IMR-90 (cell line): ENCODE results near the gene ZNF488. TPM values are rescaled to one million over a fixed set of nuclear protein-coding genes. Genes with fewer than 3 reads are reported as not detected.

ENCODE experiments used
- ATAC-seq: fragments of 200-7000 bp; cut with Tn5 transposase; 2 replicates; pipeline ENCODE4 v1.9.1; 2020; ENCODE audit warnings: low read depth, mild to moderate bottlenecking, moderate library complexity
- BruUV-seq: library from RNA; stranded (reverse); fragments of 400-500 nt; replicated peaks from 2 replicates; lab custom pipeline; 2021; lab: Mats Ljungman, UMichigan
- CTCF ChIA-PET: fragments of 300-600 bp; formaldehyde crosslinking; extraction: SDS; loops from one replicate; lab custom pipeline; 2021; ENCODE audit warnings: antibody characterized with exemption; lab: Yijun Ruan, JAX
- POLR2A ChIA-PET: fragments of 300-600 bp; sonication (Branson Sonifier 250); formaldehyde crosslinking; loops from one replicate; lab custom pipeline; 2022; ENCODE audit warnings: antibody characterized with exemption; ENCODE audit not compliant: unreplicated experiment; lab: Charles Lee
- DNase-seq: peaks from one replicate; pipeline ENCODE4 v3.0.0; 2013
- H2AFZ ChIP-seq: replicated peaks from 2 replicates; pipeline ENCODE3; 2013; ENCODE audit warnings: low read length, mild to moderate bottlenecking; ENCODE audit not compliant: poor library complexity
- H2AK5ac ChIP-seq: 2 replicates; pipeline ENCODE4 v1.6.1; 2013; ENCODE audit warnings: low read depth, low read length, inconsistent platforms
- H2AK9ac ChIP-seq: replicated peaks from 2 replicates; pipeline ENCODE3; 2013; ENCODE audit warnings: mild to moderate bottlenecking, low read depth, low read length, moderate library complexity; ENCODE audit not compliant: poor library complexity
- H2BK120ac ChIP-seq: 2 replicates; pipeline ENCODE4 v1.6.1; 2013; ENCODE audit warnings: low read depth, low read length, inconsistent platforms
- H2BK15ac ChIP-seq: 3 replicates; pipeline ENCODE4 v1.6.1; 2013; ENCODE audit warnings: low read depth, low read length, inconsistent platforms
- H2BK20ac ChIP-seq: 2 replicates; pipeline ENCODE4 v1.6.1; 2013; ENCODE audit warnings: low read depth, mild to moderate bottlenecking, inconsistent platforms, low read length, moderate library complexity
- H2BK5ac ChIP-seq: 2 replicates; pipeline ENCODE4 v1.6.1; 2013; ENCODE audit warnings: mild to moderate bottlenecking, low read depth, low read length, inconsistent platforms; ENCODE audit not compliant: poor library complexity, severe bottlenecking
- H3K14ac ChIP-seq: replicated peaks from 2 replicates; pipeline ENCODE4 v1.6.1; 2013; ENCODE audit warnings: low read depth, low read length, inconsistent platforms
- H3K18ac ChIP-seq: 2 replicates; pipeline ENCODE4 v1.6.1; 2013; ENCODE audit warnings: low read depth, low read length, control low read depth
- H3K23ac ChIP-seq: 2 replicates; pipeline ENCODE4 v1.6.1; 2013; ENCODE audit warnings: low read depth, low read length, inconsistent platforms
- H3K27ac ChIP-seq: 2 replicates; pipeline ENCODE4 v1.5.1; 2013; ENCODE audit warnings: mild to moderate bottlenecking, control low read depth, low read length; ENCODE audit not compliant: insufficient read depth
- H3K27me3 ChIP-seq: 2 replicates; pipeline ENCODE4 v1.6.1; 2013; ENCODE audit warnings: low read length; ENCODE audit not compliant: control insufficient read depth, insufficient read depth
- H3K36me3 ChIP-seq: 2 replicates; pipeline ENCODE4 v1.6.1; 2013; ENCODE audit warnings: low read length, mixed read lengths; ENCODE audit not compliant: control insufficient read depth, insufficient read depth
- H3K4ac ChIP-seq: 2 replicates; pipeline ENCODE4 v1.6.1; 2013; ENCODE audit warnings: low read depth, low read length, inconsistent platforms
- H3K4me1 ChIP-seq: 2 replicates; pipeline ENCODE4 v1.6.1; 2013; ENCODE audit warnings: low read length, mixed read lengths; ENCODE audit not compliant: control insufficient read depth, insufficient read depth
- H3K4me2 ChIP-seq: 2 replicates; pipeline ENCODE4 v1.6.1; 2013; ENCODE audit warnings: low read depth, mild to moderate bottlenecking, control low read depth, low read length, moderate library complexity
- H3K4me3 ChIP-seq: 2 replicates; pipeline ENCODE4 v1.5.1; 2013; ENCODE audit warnings: low read depth, mild to moderate bottlenecking, control low read depth, low read length, moderate library complexity; ENCODE audit not compliant: insufficient read depth
- H3K56ac ChIP-seq: 2 replicates; pipeline ENCODE4 v1.6.1; 2013; ENCODE audit warnings: low read length, inconsistent platforms; ENCODE audit not compliant: insufficient read depth; ENCODE audit errors: extremely low read depth
- H3K79me1 ChIP-seq, 2 experiments: 2 replicates each; pipeline ENCODE4 v1.6.1; 2013; ENCODE audit warnings: low read length in 2 of 2, inconsistent platforms in 1 of 2, low read depth in 1 of 2
- H3K9ac ChIP-seq: 2 replicates; pipeline ENCODE4 v1.6.1; 2013; ENCODE audit warnings: low read depth, low read length, control low read depth
- H3K9me1 ChIP-seq: 2 replicates; pipeline ENCODE4 v1.6.1; 2013; ENCODE audit warnings: low read length, inconsistent platforms; ENCODE audit not compliant: insufficient read depth
- H3K9me3 ChIP-seq: 2 replicates; pipeline ENCODE4 v1.6.1; 2013; ENCODE audit warnings: low read length; ENCODE audit not compliant: control insufficient read depth, insufficient read depth
- H4K20me1 ChIP-seq: 2 replicates; pipeline ENCODE4 v1.6.1; 2013; ENCODE audit warnings: low read length, inconsistent platforms; ENCODE audit not compliant: insufficient read depth
- H4K5ac ChIP-seq: 2 replicates; pipeline ENCODE4 v1.6.1; 2013; ENCODE audit warnings: mild to moderate bottlenecking, low read depth, low read length, control low read depth
- H4K8ac ChIP-seq, 2 experiments: 2 replicates each; pipeline ENCODE4 v1.6.1; 2013; ENCODE audit warnings: low read depth in 2 of 2, low read length in 2 of 2, control low read depth in 1 of 2, inconsistent platforms in 1 of 2
- H4K91ac ChIP-seq: 2 replicates; pipeline ENCODE4 v1.6.1; 2013; ENCODE audit warnings: low read depth, low read length, inconsistent platforms; ENCODE audit not compliant: insufficient read depth
- FOS ChIP-seq: fragments of 150-350 bp; IDR thresholded peaks from 2 replicates; pipeline ENCODE4 v1.6.1; 2016; ENCODE audit warnings: low read depth, low read length
- MAZ ChIP-seq: IDR thresholded peaks from 2 replicates; pipeline ENCODE4 v1.6.1; 2012; ENCODE audit warnings: low read depth, mild to moderate bottlenecking, low read length, improper control_type of control experiment, moderate library complexity, borderline replicate concordance
- MXI1 ChIP-seq: IDR thresholded peaks from 2 replicates; pipeline ENCODE4 v1.6.1; 2012; ENCODE audit warnings: low read depth, mild to moderate bottlenecking, low read length, moderate library complexity, borderline replicate concordance
- NFE2L2 ChIP-seq: fragments of 150-350 bp; IDR thresholded peaks from 2 replicates; pipeline ENCODE4 v1.6.1; 2016; ENCODE audit warnings: low read depth, mild to moderate bottlenecking, low read length
- RCOR1 ChIP-seq: IDR thresholded peaks from 2 replicates; pipeline ENCODE4 v1.6.1; 2012; ENCODE audit warnings: mild to moderate bottlenecking, low read length, improper control_type of control experiment; ENCODE audit not compliant: insufficient replicate concordance
- RFX5 ChIP-seq: IDR thresholded peaks from 2 replicates; pipeline ENCODE4 v1.8.0; 2012; ENCODE audit warnings: low read depth, mild to moderate bottlenecking, low read length, moderate library complexity
- WGBS, 2 experiments: methylation state at CpG; one replicate each; pipeline versions ENCODE4 v1.1.5 to v1.1.7; 2013; ENCODE audit warnings: missing lambda C conversion rate in 2 of 2; ENCODE audit not compliant: insufficient read length in 1 of 2; ENCODE audit errors: extremely low coverage in 2 of 2; 5-methylcytosine and 5-hydroxymethylcytosine counted together
- dilution Hi-C: fragments of 300-500 bp; cut with HindIII; formaldehyde crosslinking; loops from one replicate; pipeline ENCODE4 v1.14.3; 2018; ENCODE audit warnings: low sequenced_read_pairs; ENCODE audit not compliant: unreplicated experiment
- in situ Hi-C: fragments of 300-500 bp; cut with MboI; formaldehyde crosslinking; loops from 3 replicates; pipeline ENCODE4 v1.14.3; 2019; ENCODE audit warnings: low sequenced_read_pairs, inconsistent platforms, mixed read lengths
- intact Hi-C: fragments of 100-400 bp; cut with micrococcal nuclease; formaldehyde crosslinking; loops from 2 replicates; pipeline ENCODE4 v1.10.0; 2022
- polyA plus RNA-seq, 3 experiments: library from polyadenylated mRNA; depleted of rRNA; stranded (reverse); fragments of >200 nt; gene quantifications; 2 replicates each; pipeline ENCODE4 v1.2.3, GENCODE V29; 2012; ENCODE audit warnings: low replicate concordance in 1 of 3
- total RNA-seq: library from RNA; depleted of rRNA; stranded (reverse); fragments of >200 nt; gene quantifications from 2 replicates; pipeline ENCODE4 v1.2.3, GENCODE V29; 2012
- TF ChIP-seq, protein P1 (sequence below): conservative IDR thresholded peaks from 2 replicates; pipeline ENCODE4 v1.5.1; 2012; ENCODE audit warnings: mild to moderate bottlenecking, low read depth, low read length, improper control_type of control experiment

ZNF488 gene
- total and polyA plus RNA-seq, 2 of the 4 experiments (the other 2 are of a cell fraction) = under 0.01 to 0.14 TPM

DNA sequence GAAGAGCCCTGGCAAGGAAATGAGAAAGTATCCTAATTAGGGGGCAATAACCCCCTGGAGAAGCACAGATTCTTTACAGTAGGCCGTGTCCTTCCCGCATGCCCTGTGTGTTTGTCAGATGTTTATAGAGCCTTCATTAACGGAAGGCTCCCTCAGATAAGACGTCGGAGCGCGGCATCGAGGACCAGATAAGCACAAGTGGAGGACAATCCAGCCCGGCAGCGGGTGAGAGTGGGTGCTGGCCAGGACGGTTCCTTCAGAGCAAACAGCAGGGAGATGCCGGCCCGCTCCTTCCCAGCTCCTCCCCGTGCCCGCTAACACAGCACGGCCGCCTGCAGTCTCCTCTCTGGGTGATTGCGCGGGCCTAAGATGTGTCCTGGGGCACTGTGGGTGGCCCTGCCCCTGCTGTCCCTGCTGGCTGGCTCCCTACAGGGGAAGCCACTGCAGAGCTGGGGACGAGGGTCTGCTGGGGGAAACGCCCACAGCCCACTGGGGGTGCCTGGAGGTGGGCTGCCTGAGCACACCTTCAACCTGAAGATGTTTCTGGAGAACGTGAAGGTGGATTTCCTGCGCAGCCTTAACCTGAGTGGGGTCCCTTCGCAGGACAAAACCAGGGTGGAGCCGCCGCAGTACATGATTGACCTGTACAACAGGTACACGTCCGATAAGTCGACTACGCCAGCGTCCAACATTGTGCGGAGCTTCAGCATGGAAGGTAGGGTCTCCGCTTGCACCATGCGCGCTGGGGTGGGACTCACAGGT lies 61.6 kb downstream of the ZNF488 start, which contains the start of gene GDF2:
Gene GDF2 (plus strand): TSS at position 155 of the 762 bp plus-strand sequence. CDS start 215 bp downstream, at position 370.
- dilution Hi-C loops (no loop called here), in situ Hi-C loops (no loop called here), intact Hi-C loops (no loop called here)
- no peak within 1 kb of the TSS for H2AK5ac ChIP-seq
- H3K9ac ChIP-seq = no peak within 1 kb of the TSS
- no peak within 1 kb of the TSS for H3K4me3 ChIP-seq
- H4K5ac ChIP-seq = no peak within 1 kb of the TSS
- ATAC-seq (no peak; the same call in none of the 2 replicates), DNase-seq (no peak)
- WGBS, 2 experiments = 52% methylated on average over 24 of the region's 35 CpGs; no CpG with 5 or more reads in 1 of the 2 experiments
- no peaks in the 10 kb centered on the region for H4K20me1 ChIP-seq
- H2BK120ac ChIP-seq = no peak within 1 kb of the TSS
- H3K4me1 ChIP-seq = no peaks in the 10 kb centered on the region
- H3K18ac ChIP-seq = no peak within 1 kb of the TSS
- H3K36me3 ChIP-seq = no peaks in the 10 kb centered on the region
- no peak within 1 kb of the TSS for H4K8ac ChIP-seq
- no peak within 1 kb of the TSS for H2AK9ac ChIP-seq
- peaks cover 45% of the 10 kb centered on the region for H3K27me3 ChIP-seq
- H3K14ac ChIP-seq = no peak within 1 kb of the TSS
- H2BK5ac ChIP-seq = no peak within 1 kb of the TSS
- no peak within 1 kb of the TSS for H3K4ac ChIP-seq
- H4K91ac ChIP-seq = no peak within 1 kb of the TSS
- no peak within 1 kb of the TSS for H2AFZ ChIP-seq
- no peak within 1 kb of the TSS for H3K4me2 ChIP-seq
- H3K79me1 ChIP-seq = no peaks in the 10 kb centered on the region
- no peak within 1 kb of the TSS; the same call in 2 of the 3 replicates for H2BK15ac ChIP-seq
- H3K9me3 ChIP-seq = no peaks in the 10 kb centered on the region
- H2BK20ac ChIP-seq = no peak within 1 kb of the TSS
- no peak within 1 kb of the TSS for H3K23ac ChIP-seq
- H3K56ac ChIP-seq = no peak within 1 kb of the TSS
- no peak within 1 kb of the TSS for H3K27ac ChIP-seq
- POLR2A ChIA-PET = no interaction called here
- CTCF ChIA-PET = no interaction called here
- TF ChIP-seq NFE2L2 (no peak), MXI1 (no peak), MAZ (no peak), RCOR1 (no peak), FOS (no peak), RFX5 (no peak)
- TF ChIP-seq, protein P1, sequence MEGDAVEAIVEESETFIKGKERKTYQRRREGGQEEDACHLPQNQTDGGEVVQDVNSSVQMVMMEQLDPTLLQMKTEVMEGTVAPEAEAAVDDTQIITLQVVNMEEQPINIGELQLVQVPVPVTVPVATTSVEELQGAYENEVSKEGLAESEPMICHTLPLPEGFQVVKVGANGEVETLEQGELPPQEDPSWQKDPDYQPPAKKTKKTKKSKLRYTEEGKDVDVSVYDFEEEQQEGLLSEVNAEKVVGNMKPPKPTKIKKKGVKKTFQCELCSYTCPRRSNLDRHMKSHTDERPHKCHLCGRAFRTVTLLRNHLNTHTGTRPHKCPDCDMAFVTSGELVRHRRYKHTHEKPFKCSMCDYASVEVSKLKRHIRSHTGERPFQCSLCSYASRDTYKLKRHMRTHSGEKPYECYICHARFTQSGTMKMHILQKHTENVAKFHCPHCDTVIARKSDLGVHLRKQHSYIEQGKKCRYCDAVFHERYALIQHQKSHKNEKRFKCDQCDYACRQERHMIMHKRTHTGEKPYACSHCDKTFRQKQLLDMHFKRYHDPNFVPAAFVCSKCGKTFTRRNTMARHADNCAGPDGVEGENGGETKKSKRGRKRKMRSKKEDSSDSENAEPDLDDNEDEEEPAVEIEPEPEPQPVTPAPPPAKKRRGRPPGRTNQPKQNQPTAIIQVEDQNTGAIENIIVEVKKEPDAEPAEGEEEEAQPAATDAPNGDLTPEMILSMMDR = no peak
- no peaks in the 10 kb centered on the region for H3K9me1 ChIP-seq
- BruUV-seq = no TSS peak
